HG02943 (cell line): Measurements from ENCODE around the gene SGCE.

Source experiments
- ATAC-seq: cut with Tn5 transposase; IDR thresholded peaks from one replicate; pipeline ENCODE4 v1.9.1; 2021; ENCODE audit warnings: mild to moderate bottlenecking, low read depth, moderate library complexity; ENCODE audit not compliant: unreplicated experiment

The SGCE gene

GRCh38 chr7:94630855-94631254 is 25.1 kb downstream of the SGCE start:
- ATAC-seq = no peak

- ATAC-seq = no peak
Measured at GRCh38 chr7:94623820-94624219, 32.1 kb downstream of the SGCE start.

- peak; percentile 19 for ATAC-seq
Measured at GRCh38 chr7:94621120-94621519, 34.8 kb downstream of the SGCE start.

- ATAC-seq = peak; percentile 98
Measured at GRCh38 chr7:94620703-94621118, 35.2 kb downstream of the SGCE start.

GRCh38 chr7:94618126-94618525 is 37.8 kb downstream of the SGCE start:
- no peak for ATAC-seq

- no peak for ATAC-seq
Measured at GRCh38 chr7:94616855-94617254, 39.1 kb downstream of the SGCE start.

- ATAC-seq = no peak
Measured at GRCh38 chr7:94615666-94616065, 40.3 kb downstream of the SGCE start.

GRCh38 chr7:94612661-94613060 is 43.3 kb downstream of the SGCE start:
- ATAC-seq = no peak

GRCh38 chr7:94612253-94612652 is 43.7 kb downstream of the SGCE start:
- no peak for ATAC-seq

GRCh38 chr7:94609561-94609960 is 46.4 kb downstream of the SGCE start:
- no peak for ATAC-seq

- ATAC-seq = no peak
Measured at GRCh38 chr7:94605031-94605430, 50.9 kb downstream of the SGCE start.

- ATAC-seq = no peak
Measured at GRCh38 chr7:94602181-94602580, 53.8 kb downstream of the SGCE start.

GRCh38 chr7:94600267-94600666 is 55.7 kb downstream of the SGCE start:
- ATAC-seq = no peak

- ATAC-seq = no peak
Measured at GRCh38 chr7:94595717-94596116, 60.2 kb downstream of the SGCE start.

GRCh38 chr7:94594882-94595281 is 61.1 kb downstream of the SGCE start:
- no peak for ATAC-seq

- ATAC-seq = no peak
Measured at GRCh38 chr7:94591176-94591575, 64.8 kb downstream of the SGCE start.

- ATAC-seq = no peak
Measured at GRCh38 chr7:94590526-94591162, 65.3 kb downstream of the SGCE start.

- no peak for ATAC-seq
Measured at GRCh38 chr7:94588075-94588474, 67.9 kb downstream of the SGCE start.

GRCh38 chr7:94584113-94584512 is 71.8 kb downstream of the SGCE start:
- no peak for ATAC-seq

GRCh38 chr7:94580601-94581000 is 75.3 kb downstream of the SGCE start:
- ATAC-seq = no peak

GRCh38 chr7:94579470-94579869 is 76.5 kb downstream of the SGCE start:
- no peak for ATAC-seq

- ATAC-seq = no peak
Measured at GRCh38 chr7:94578614-94579013, 77.3 kb downstream of the SGCE start.

GRCh38 chr7:94577357-94577756 is 78.6 kb downstream of the SGCE start:
- ATAC-seq = no peak
